ENCODE results near the gene LGALS1.
"Not testable (repeated sequence)": the region's sequence is repeated elsewhere in the genome, so short reads cannot be mapped to it uniquely, and the experiment has no call there.

LGALS1 gene

GRCh38 chr22:37684803-37685615 lies 9.6 kb downstream of the LGALS1 start:
- in situ Hi-C loops (cut with HindIII; ENCODE audit: low sequenced_read_pairs): no loop called here

GRCh38 chr22:37686002-37686982 lies 10.9 kb downstream of the LGALS1 start, which contains the start of gene NOL12:
Gene NOL12 (plus strand): TSS chr22:37686343. CDS start chr22:37686393, 50 bp downstream.
- in situ Hi-C loops (cut with HindIII; ENCODE audit: low sequenced_read_pairs): no loop called here

GRCh38 chr22:37690407-37690806 lies 15.0 kb downstream of the LGALS1 start:
- in situ Hi-C loops (cut with HindIII; ENCODE audit: low sequenced_read_pairs): no loop called here

- in situ Hi-C loops (cut with HindIII; ENCODE audit: low sequenced_read_pairs): no loop called here
These were observed 15.6 kb downstream of the LGALS1 start for GRCh38 chr22:37690901-37691504.

GRCh38 chr22:37692627-37693285 lies 17.3 kb downstream of the LGALS1 start:
- in situ Hi-C loops (cut with HindIII; ENCODE audit: low sequenced_read_pairs): no loop called here

- in situ Hi-C loops (cut with HindIII; ENCODE audit: low sequenced_read_pairs): not testable (repeated sequence)
These were observed 18.7 kb downstream of the LGALS1 start for GRCh38 chr22:37694131-37694530.

- in situ Hi-C loops (cut with HindIII; ENCODE audit: low sequenced_read_pairs): loop anchor here (5.0 kb wide), 1 partner anchor 36 kb away; no protein-coding TSS in a partner anchor
These were observed 20.8 kb downstream of the LGALS1 start for GRCh38 chr22:37696260-37696656.

- in situ Hi-C loops (cut with HindIII; ENCODE audit: low sequenced_read_pairs): loop anchor here (5.0 kb wide), 1 partner anchor 35 kb away; no protein-coding TSS in a partner anchor
These were observed 21.5 kb downstream of the LGALS1 start, which contains the start of gene TRIOBP for GRCh38 chr22:37696657-37697537. Gene TRIOBP (plus strand): TSS chr22:37697048. CDS start chr22:37701366, 4,318 bp downstream.

- in situ Hi-C loops (cut with HindIII; ENCODE audit: low sequenced_read_pairs): loop anchor here (5.0 kb wide), 1 partner anchor 35 kb away; no protein-coding TSS in a partner anchor
These were observed 22.1 kb downstream of the LGALS1 start for GRCh38 chr22:37697538-37697835.

GRCh38 chr22:37701141-37701786 lies 25.8 kb downstream of the LGALS1 start:
- in situ Hi-C loops (cut with HindIII; ENCODE audit: low sequenced_read_pairs): no loop called here

- in situ Hi-C loops (cut with HindIII; ENCODE audit: low sequenced_read_pairs): no loop called here
These were observed 28.5 kb downstream of the LGALS1 start for GRCh38 chr22:37703906-37704305.

- in situ Hi-C loops (cut with HindIII; ENCODE audit: low sequenced_read_pairs): no loop called here
These were observed 29.2 kb downstream of the LGALS1 start for GRCh38 chr22:37704645-37705044.

- in situ Hi-C loops (cut with HindIII; ENCODE audit: low sequenced_read_pairs): no loop called here
These were observed 29.8 kb downstream of the LGALS1 start for GRCh38 chr22:37705205-37705604.

- in situ Hi-C loops (cut with HindIII; ENCODE audit: low sequenced_read_pairs): no loop called here
These were observed 33.4 kb downstream of the LGALS1 start for GRCh38 chr22:37708580-37709444.

GRCh38 chr22:37709445-37709765 lies 34.0 kb downstream of the LGALS1 start:
- in situ Hi-C loops (cut with HindIII; ENCODE audit: low sequenced_read_pairs): no loop called here

- in situ Hi-C loops (cut with HindIII; ENCODE audit: low sequenced_read_pairs): no loop called here
These were observed 35.2 kb downstream of the LGALS1 start for GRCh38 chr22:37710675-37711074.

- in situ Hi-C loops (cut with HindIII; ENCODE audit: low sequenced_read_pairs): no loop called here
These were observed 36.1 kb downstream of the LGALS1 start for GRCh38 chr22:37711490-37711889.

- in situ Hi-C loops (cut with HindIII; ENCODE audit: low sequenced_read_pairs): no loop called here
These were observed 38.3 kb downstream of the LGALS1 start for GRCh38 chr22:37713761-37714160.
